T-helper 17 cell (primary cell): ENCODE measurements around the gene FGF22. TPM values are rescaled to one million over a fixed set of nuclear protein-coding genes. Genes with fewer than 3 reads are reported as not detected.
"Not testable (repeated sequence)": the region's sequence is repeated elsewhere in the genome, so short reads cannot be mapped to it uniquely, and the experiment has no call there.

Experiments used
- ATAC-seq: fragments of 150-1000 bp; cut with Tn5 transposase; 2 replicates; pipeline ENCODE4 v1.10.0; 2021; ENCODE audit warnings: mild to moderate bottlenecking, moderate library complexity
- DNase-seq, 3 donors: peaks; one replicate each; pipeline versions ENCODE4 v3.0.0 to v3.0.0-alpha.2; 2020 to 2021
- H3K9me3 ChIP-seq: one replicate; pipeline ENCODE4 v1.7.0; 2013; ENCODE audit warnings: low read length, mild to moderate bottlenecking; ENCODE audit not compliant: control insufficient read depth, poor library complexity, severe bottlenecking
- H3K27ac Mint-ChIP-seq: one replicate; pipeline ENCODE4 v1.8.0; 2022; ENCODE audit warnings: mild to moderate bottlenecking, moderate library complexity, mixed read lengths
- H3K27me3 Mint-ChIP-seq: one replicate; pipeline ENCODE4 v1.8.0; 2022; ENCODE audit warnings: mixed read lengths
- H3K36me3 Mint-ChIP-seq: one replicate; pipeline ENCODE4 v1.8.0; 2022; ENCODE audit warnings: low read depth, mixed read lengths
- H3K4me1 Mint-ChIP-seq: one replicate; pipeline ENCODE4 v1.8.0; 2022; ENCODE audit warnings: mild to moderate bottlenecking, mixed read lengths
- H3K4me3 Mint-ChIP-seq: one replicate; pipeline ENCODE4 v1.8.0; 2022; ENCODE audit warnings: mild to moderate bottlenecking, moderate library complexity, mixed read lengths
- total RNA-seq, 4 donors: library from RNA in 2 of 4; stranded (reverse) in 2 of 4; gene quantifications; one replicate each; pipeline ENCODE4 v1.2.3 and lab custom pipeline; 2022 to 2026

FGF22 gene
- total RNA-seq, 2 donors from 2014 or later: 0.65 to 0.68 TPM

DNA sequence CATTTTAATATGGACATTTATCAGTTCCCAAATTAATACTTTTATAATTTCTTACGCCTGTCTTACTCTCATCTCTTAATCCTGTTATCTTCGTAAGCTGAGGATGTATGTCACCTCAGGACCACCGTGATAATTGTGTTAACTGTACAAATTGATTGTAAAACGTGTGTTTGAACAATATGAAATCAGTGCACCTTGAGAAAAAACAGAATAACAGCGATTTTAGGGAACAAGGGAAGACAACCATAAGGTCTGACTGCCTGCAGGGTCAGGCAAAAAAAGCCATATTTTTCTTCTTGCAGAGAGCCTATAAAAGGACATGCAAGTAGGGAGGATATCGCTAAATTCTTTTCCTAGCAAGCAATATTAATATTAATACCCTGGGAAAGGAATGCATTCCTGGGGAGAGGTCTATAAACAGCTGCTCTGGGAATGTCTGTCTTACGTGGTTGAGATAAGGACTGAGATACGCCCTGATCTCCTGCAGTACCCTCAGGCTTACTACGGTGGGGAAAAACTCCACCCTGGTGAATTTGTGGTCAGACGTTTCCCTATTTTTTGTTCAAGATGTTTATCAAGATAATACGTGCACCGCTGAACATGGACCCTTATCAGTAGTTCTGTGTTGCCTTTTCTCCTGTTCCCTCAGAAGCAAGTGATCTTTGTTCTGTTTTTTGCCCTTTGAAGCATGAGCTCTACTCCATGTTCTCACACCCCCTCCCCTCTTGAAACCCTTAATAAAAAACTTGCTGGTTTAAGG lies 29.2 kb downstream of the FGF22 start:
- not testable (repeated sequence) for H3K4me1 Mint-ChIP-seq, H3K27me3 Mint-ChIP-seq, H3K9me3 ChIP-seq, ATAC-seq, H3K4me3 Mint-ChIP-seq, H3K27ac Mint-ChIP-seq, H3K36me3 Mint-ChIP-seq, DNase-seq

- no peaks in the 10 kb centered on the region for H3K9me3 ChIP-seq
- DNase-seq (no peak), ATAC-seq (peak; percentile 41)
- Mint-ChIP-seq H3K4me1 (peaks cover 4% of the 10 kb centered on the region), H3K36me3 (peaks cover 3% of the 10 kb centered on the region), H3K27ac (no peak overlapping the region), H3K4me3 (no peak overlapping the region), H3K27me3 (peaks cover 17% of the 10 kb centered on the region)
These were observed 31.0 kb downstream of the FGF22 start for GRCh38 chr19:670609-671075.

DNA sequence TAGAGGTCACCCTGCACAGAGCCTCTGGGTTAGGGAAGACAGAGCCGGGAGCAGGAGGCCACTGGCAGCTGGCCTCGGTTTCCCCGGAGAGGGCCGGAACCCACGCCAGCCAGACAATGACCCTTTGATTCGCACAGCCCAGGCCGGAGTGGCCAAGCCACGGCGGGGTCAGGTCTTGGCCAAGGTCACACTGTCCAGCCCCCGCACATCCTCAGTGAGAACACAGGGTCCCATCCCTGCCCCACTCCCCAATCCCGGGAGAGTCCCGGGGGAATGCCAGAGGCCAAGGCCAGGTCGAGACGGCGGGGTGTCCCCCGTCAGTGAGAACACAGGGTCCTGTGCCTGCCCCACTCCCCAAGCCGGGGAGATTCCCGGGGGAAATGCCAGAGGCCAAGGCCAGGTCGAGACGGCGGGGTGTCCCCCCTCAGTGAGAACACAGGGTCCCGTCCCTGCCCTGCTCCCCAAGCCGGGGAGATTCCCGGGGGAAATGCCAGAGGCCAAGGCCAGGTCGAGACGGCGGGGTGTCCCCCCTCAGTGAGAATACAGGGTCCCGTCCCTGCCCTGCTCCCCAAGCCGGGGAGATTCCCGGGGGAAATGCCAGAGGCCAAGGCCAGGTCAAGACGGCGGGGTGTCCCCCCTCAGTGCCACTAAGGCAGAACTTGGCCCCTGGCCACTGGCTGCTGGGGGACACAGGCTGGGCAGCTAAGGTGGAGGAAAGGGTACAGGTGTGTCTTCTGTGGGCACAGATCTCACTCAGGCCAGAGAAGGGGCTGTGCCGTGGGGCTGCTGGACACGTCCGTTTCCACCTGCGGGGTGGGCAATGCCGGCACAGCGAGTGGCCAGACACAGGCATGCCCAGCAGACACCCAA lies 34.8 kb downstream of the FGF22 start:
- Mint-ChIP-seq H3K4me1 (peaks cover 4% of the 10 kb centered on the region), H3K4me3 (no peak overlapping the region), H3K36me3 (no peaks in the 10 kb centered on the region), H3K27ac (no peak overlapping the region), H3K27me3 (peaks cover 17% of the 10 kb centered on the region)
- ATAC-seq: no peak
- no peak for DNase-seq
- no peaks in the 10 kb centered on the region for H3K9me3 ChIP-seq

GRCh38 chr19:676007-676338 lies 36.3 kb downstream of the FGF22 start:
- H3K4me3 Mint-ChIP-seq: no peak overlapping the region
- no peaks in the 10 kb centered on the region for H3K36me3 Mint-ChIP-seq
- ATAC-seq: no peak

DNA sequence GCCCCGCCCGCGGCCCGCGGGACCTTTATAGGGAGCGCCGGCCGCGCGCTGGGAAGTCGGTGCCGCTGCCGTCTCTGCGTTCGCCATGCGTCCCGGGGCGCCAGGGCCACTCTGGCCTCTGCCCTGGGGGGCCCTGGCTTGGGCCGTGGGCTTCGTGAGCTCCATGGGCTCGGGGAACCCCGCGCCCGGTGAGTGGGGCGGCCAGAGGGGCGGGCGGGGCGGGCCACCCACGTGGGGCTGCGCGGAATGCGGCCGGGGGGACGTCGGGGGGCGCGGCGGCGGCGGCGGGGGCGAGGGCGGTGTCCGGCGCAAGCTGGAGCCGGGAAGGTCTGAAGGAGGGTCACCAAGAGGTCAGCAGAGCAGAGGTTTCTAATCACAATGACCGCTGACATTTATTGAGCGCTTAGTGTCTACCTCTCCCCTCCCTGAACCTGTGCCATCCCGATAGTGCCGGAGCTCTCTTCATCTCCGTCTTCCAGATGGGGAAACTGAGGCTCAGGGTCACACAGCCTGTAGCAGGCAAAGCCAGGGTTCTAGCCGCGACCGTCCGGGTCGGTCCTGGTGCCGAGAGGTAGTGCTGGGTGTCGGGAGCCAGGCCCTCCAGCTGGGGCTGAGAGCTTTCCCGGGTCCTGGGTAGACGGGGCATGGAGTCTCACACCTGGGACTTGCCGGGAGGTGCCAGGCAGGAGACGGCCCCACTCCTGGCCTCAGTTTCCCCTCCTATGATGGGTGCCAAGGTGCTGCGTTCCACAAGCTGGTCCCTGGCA lies 36.8 kb downstream of the FGF22 start, which contains the start of gene FSTL3:
Gene FSTL3, plus strand, starts transcription at position 54 of the 767 bp plus-strand sequence. Its CDS starts 32 bp downstream, at position 86.
- ATAC-seq: no peak

More at GRCh38 chr19:676007-676338, 36.3 kb downstream of the FGF22 start:
- no peak for DNase-seq
- Mint-ChIP-seq H3K27me3 (peaks cover 17% of the 10 kb centered on the region), H3K27ac (no peak overlapping the region), H3K4me1 (peaks cover 9% of the 10 kb centered on the region)
- H3K9me3 ChIP-seq: no peaks in the 10 kb centered on the region

GRCh38 chr19:677201-677600 lies 37.5 kb downstream of the FGF22 start:
- Mint-ChIP-seq H3K4me1 (peaks cover 9% of the 10 kb centered on the region), H3K27ac (no peak overlapping the region), H3K36me3 (no peaks in the 10 kb centered on the region), H3K27me3 (peaks cover 17% of the 10 kb centered on the region), H3K4me3 (no peak overlapping the region)
- DNase-seq (no peak), ATAC-seq (no peak)
- no peaks in the 10 kb centered on the region for H3K9me3 ChIP-seq

More for the DNA sequence above, 36.8 kb downstream of the FGF22 start, which contains the start of gene FSTL3:
- Mint-ChIP-seq H3K27ac (no peak within 1 kb of the TSS), H3K36me3 (no peaks in the 10 kb centered on the region), H3K4me1 (peaks cover 9% of the 10 kb centered on the region), H3K4me3 (peak within 1 kb of the TSS; percentile 21), H3K27me3 (peaks cover 17% of the 10 kb centered on the region)
- DNase-seq: no peak
- H3K9me3 ChIP-seq: no peaks in the 10 kb centered on the region

GRCh38 chr19:677601-678436 lies 38.1 kb downstream of the FGF22 start:
- no peaks in the 10 kb centered on the region for H3K9me3 ChIP-seq
- no peak overlapping the region for H3K27ac Mint-ChIP-seq
- peaks cover 17% of the 10 kb centered on the region for H3K27me3 Mint-ChIP-seq
- DNase-seq (no peak), ATAC-seq (no peak)
- peaks cover 9% of the 10 kb centered on the region for H3K4me1 Mint-ChIP-seq
- H3K4me3 Mint-ChIP-seq: peak overlapping the region; percentile 31
- H3K36me3 Mint-ChIP-seq: no peaks in the 10 kb centered on the region

DNA sequence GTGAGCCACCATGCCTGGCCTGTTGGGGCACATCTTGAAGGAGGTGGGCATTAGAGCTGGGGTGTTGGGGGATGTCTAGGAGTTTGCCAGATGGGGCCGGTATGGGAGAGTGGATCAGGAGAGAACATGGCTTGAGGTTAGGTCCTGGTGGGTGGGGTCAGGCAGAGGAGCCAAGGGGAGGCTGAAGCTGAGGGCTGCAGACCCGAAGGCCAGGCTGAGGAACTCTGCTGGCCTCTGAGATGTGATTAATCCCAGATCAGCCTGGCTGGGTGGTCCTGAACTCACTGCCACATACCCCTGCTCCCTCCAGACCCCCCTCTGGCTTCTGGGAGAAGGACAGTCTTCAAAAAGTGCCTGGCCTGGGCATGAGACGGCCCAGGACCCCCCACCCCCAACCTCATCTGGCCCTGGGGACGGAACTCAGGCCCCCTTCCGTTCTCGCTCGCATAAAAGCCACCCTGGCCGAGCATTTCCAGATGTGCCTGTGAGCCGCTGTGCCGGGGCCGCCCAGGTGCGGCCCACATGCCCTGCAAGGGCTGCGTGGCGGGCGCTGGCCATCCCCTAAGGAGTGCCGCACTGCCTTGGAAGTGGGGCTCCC lies 39.2 kb downstream of the FGF22 start:
- peaks cover 9% of the 10 kb centered on the region for H3K27me3 Mint-ChIP-seq
- DNase-seq (no peak), ATAC-seq (no peak)
- H3K4me1 Mint-ChIP-seq: peaks cover 9% of the 10 kb centered on the region
- H3K27ac Mint-ChIP-seq: no peak overlapping the region
- peak overlapping the region; percentile 75 for H3K4me3 Mint-ChIP-seq
- H3K9me3 ChIP-seq: no peaks in the 10 kb centered on the region
- no peaks in the 10 kb centered on the region for H3K36me3 Mint-ChIP-seq

- Mint-ChIP-seq H3K27me3 (peaks cover 7% of the 10 kb centered on the region), H3K36me3 (no peaks in the 10 kb centered on the region), H3K4me3 (peak overlapping the region; percentile 92), H3K4me1 (peaks cover 9% of the 10 kb centered on the region), H3K27ac (no peak overlapping the region)
- no peaks in the 10 kb centered on the region for H3K9me3 ChIP-seq
- DNase-seq (no peak), ATAC-seq (no peak)
These were observed 40.0 kb downstream of the FGF22 start for GRCh38 chr19:679418-680286.

- peak; percentile 96 to 100 (median 100) for DNase-seq
- peak; percentile 84 for ATAC-seq
- Mint-ChIP-seq H3K27me3 (peaks cover 1% of the 10 kb centered on the region), H3K36me3 (no peaks in the 10 kb centered on the region), H3K4me1 (peaks cover 5% of the 10 kb centered on the region), H3K27ac (peak overlapping the region; percentile 93), H3K4me3 (peak overlapping the region; percentile 92)
- H3K9me3 ChIP-seq: no peaks in the 10 kb centered on the region
These were observed 40.8 kb downstream of the FGF22 start for GRCh38 chr19:680287-681028.
